HepG2 (cell line): ENCODE results near the gene TRIO.

Source experiments
- CHD2 ChIP-seq: IDR thresholded peaks from 2 replicates; pipeline ENCODE4 v1.6.1; 2011; ENCODE audit warnings: low read depth, low read length, improper control_type of control experiment
- NR2C2 ChIP-seq: sonication (generic); formaldehyde crosslinking; IDR thresholded peaks from 2 replicates; pipeline ENCODE4 v1.4.0; 2020; ENCODE audit warnings: missing genetic modification reagents, mild to moderate bottlenecking, moderate library complexity, borderline replicate concordance
- REXO4 ChIP-seq: sonication (generic); formaldehyde crosslinking; IDR thresholded peaks from 2 replicates; pipeline ENCODE4 v1.8.0; 2022; ENCODE audit warnings: missing genetic modification reagents, mild to moderate bottlenecking, borderline replicate concordance
- SUZ12 ChIP-seq: fragments of 150-350 bp; IDR thresholded peaks from 2 replicates; pipeline ENCODE4 v1.6.1; 2014; ENCODE audit warnings: low read depth, low read length
- ZSCAN30 ChIP-seq: sonication (generic); formaldehyde crosslinking; IDR thresholded peaks from 2 replicates; pipeline ENCODE4 v1.5.0; 2020; ENCODE audit warnings: mild to moderate bottlenecking, missing genetic modification reagents
- TF ChIP-seq, protein P1 (sequence below): sonication (generic); formaldehyde crosslinking; IDR thresholded peaks from 2 replicates; pipeline ENCODE4 v1.4.0; 2020; ENCODE audit warnings: low read depth, mild to moderate bottlenecking, missing genetic modification reagents

DNA sequence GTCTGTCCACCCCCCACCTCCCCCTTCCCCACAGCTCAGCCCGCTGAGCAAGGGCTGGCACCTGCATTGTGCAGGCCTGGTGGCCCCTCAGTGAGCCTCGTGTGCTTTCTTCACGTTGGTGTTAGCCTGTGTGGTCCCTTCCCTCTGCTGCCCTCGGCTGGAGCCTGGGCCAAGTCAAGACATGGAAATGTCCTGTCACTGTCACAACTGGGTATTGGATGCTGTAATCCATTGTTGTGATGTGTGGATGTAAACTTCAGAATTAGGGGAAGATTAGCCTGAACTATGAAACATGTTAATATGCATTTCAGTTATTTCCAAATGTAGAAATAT is 103.9 kb downstream of the TRIO start:
- TF ChIP-seq REXO4 (CRISPR knock-in tag): no peak
- TF ChIP-seq NR2C2: no peak
- no peak for TF ChIP-seq ZSCAN30 (CRISPR knock-in tag)
- TF ChIP-seq, protein P1, sequence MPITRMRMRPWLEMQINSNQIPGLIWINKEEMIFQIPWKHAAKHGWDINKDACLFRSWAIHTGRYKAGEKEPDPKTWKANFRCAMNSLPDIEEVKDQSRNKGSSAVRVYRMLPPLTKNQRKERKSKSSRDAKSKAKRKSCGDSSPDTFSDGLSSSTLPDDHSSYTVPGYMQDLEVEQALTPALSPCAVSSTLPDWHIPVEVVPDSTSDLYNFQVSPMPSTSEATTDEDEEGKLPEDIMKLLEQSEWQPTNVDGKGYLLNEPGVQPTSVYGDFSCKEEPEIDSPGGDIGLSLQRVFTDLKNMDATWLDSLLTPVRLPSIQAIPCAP: no peak
- no peak for TF ChIP-seq SUZ12
- TF ChIP-seq CHD2: no peak
